ENCODE measurements around the gene CROCC.

- TF ChIP-seq CTCF (IDR thresholded peaks at IDR 0.05; ENCODE audit: insufficient read depth, low read length) (no peak), POLR2AphosphoS5 (IDR thresholded peaks at IDR 0.05; ENCODE audit: low read depth) (no peak)
Measured at GRCh38 chr1:16961297-16962133, 39.8 kb downstream of the CROCC start.
